CD4-positive, alpha-beta T cell treated with Interleukin-6 for 4 hours (primary cell): ENCODE data around the gene YWHAG.
"Not testable (repeated sequence)": the region's sequence is repeated elsewhere in the genome, so short reads cannot be mapped to it uniquely, and the experiment has no call there.

ENCODE experiments used
- DNase-seq: peaks from one replicate; pipeline ENCODE4 v3.0.0-alpha.2; 2020; ENCODE audit warnings: mixed read lengths

YWHAG gene

GRCh38 chr7:76292911-76293310, 65.9 kb downstream of the YWHAG start:
- not testable (repeated sequence) for DNase-seq

- DNase-seq, result no peak
Measured at GRCh38 chr7:76292213-76292573, 66.6 kb downstream of the YWHAG start.

GRCh38 chr7:76291351-76292212, 67.2 kb downstream of the YWHAG start:
- DNase-seq, result peak; percentile 88

- DNase-seq, result not testable (repeated sequence)
Measured at GRCh38 chr7:76290847-76291350, 67.9 kb downstream of the YWHAG start.

GRCh38 chr7:76286842-76287403, 71.9 kb downstream of the YWHAG start:
- no peak for DNase-seq

- no peak for DNase-seq
Measured at GRCh38 chr7:76285604-76286374, 73.0 kb downstream of the YWHAG start.

GRCh38 chr7:76283254-76284159, 75.3 kb downstream of the YWHAG start:
- DNase-seq, result no peak

- peak; percentile 45 for DNase-seq
Measured at GRCh38 chr7:76282344-76283253, 76.2 kb downstream of the YWHAG start.

GRCh38 chr7:76281706-76282343, 77.0 kb downstream of the YWHAG start:
- DNase-seq, result no peak

GRCh38 chr7:76281006-76281705, 77.6 kb downstream of the YWHAG start:
- peak; percentile 27 for DNase-seq

GRCh38 chr7:76280408-76280807, 78.4 kb downstream of the YWHAG start:
- no peak for DNase-seq

- DNase-seq, result no peak
Measured at GRCh38 chr7:76278540-76278939, 80.3 kb downstream of the YWHAG start.
